Astrocyte of the hippocampus (primary cell): ENCODE data around the gene KIRREL3.

Experiments used
- DNase-seq: peaks from one replicate; pipeline ENCODE4 v3.0.0; 2011; ENCODE audit warnings: low read depth, low spot score

Gene KIRREL3

GRCh38 chr11:126474220-126474619 is 526.4 kb downstream of the KIRREL3 start:
- no peak for DNase-seq

- no peak for DNase-seq
Observed at GRCh38 chr11:126473269-126473668, 527.3 kb downstream of the KIRREL3 start.

DNA sequence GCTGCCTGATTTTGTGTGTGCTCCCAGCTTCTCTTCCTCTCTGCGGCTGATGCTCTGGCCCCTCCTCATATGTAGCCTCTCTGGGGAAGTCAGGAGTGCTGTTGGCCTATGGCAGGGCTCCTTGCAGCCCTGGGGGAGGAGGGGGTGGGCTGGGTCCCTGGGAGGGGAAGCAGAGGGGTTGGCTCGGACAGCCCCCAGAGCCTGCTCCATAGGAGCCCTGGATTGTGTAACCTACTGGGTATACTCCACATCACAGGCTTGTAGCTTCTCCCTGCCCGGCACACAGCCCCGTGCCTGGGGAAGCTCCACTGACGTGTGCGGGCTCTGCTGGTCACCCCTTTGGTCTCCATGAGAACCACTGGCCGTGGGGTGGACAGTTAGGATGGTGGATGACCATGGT is 531.3 kb downstream of the KIRREL3 start:
- DNase-seq, result no peak

DNA sequence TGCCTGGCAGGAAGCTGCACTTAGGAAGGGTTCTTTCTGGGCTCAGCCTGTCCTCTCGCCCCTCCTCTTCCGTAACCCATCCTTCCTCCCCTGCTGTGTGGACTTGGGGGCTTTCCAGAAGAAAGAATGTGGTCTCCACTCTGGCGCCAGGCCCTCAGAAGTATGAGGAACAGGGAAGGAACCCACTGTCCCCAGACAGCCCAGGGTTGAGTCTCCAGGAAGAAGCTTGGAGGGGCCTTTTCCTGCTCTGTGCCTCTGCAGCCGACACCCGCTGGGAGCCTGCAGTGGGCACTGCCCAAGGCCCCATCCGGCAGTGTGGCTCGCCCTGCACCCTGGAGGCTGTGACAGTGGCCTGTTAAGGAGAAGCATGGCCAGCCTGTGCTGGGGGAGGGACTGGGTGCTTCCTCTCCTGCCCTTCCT is 532.5 kb downstream of the KIRREL3 start:
- DNase-seq, result peak; percentile 19

- DNase-seq, result no peak
Observed at GRCh38 chr11:126467471-126467870, 533.1 kb downstream of the KIRREL3 start.

- no peak for DNase-seq
Observed at GRCh38 chr11:126467046-126467370, 533.6 kb downstream of the KIRREL3 start.

GRCh38 chr11:126466236-126467045 is 534.1 kb downstream of the KIRREL3 start:
- DNase-seq, result no peak

DNA sequence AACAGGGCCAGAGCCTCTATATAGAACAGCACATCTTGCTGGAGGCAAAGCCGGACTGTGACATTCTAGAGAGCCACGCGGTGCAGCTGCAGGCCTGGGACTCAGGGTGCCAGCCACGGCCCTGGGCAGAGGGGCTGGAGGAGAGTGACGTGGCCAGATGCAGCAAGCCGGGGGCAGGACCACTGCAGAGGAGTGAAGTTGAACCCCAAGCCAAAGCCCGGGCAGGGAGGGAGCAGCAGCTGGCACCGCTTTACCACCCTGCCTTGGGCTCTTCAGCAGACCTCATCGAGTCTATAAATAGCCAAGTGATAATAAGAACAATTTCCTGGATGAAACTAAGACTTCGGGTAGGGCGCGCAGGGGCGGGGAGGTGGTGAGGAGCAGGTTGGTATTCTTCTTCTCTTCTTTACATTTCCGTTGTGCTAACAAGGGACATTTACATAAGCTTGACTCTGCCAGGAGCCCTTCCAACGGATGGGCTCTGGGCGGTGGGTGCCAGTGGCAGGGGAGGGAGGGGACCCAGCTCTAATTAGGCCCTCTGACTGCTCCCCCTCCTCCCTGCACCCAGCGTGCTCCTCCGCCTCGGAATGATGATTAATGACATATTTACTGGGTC is 534.9 kb downstream of the KIRREL3 start:
- DNase-seq, result peak; percentile 12

DNA sequence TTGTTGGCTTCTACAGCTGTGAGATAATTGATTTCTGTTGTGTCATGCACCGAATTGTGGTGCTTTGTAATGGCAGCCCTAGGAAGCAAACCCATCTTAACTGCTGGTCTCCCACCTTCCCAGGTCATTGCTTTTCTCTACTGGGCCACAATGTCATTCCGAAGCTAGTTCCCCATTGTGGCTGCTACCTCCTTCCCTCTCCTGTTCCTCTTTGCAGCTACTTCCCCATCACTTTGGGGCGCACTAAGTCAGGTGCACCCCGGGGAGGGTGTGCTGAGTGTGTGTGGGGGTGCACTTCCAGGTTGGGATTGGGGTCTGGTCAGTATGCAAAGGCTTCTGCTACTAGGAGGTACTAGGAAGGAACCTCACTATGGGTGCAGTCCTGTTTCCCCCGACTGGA is 535.8 kb downstream of the KIRREL3 start:
- no peak for DNase-seq

DNA sequence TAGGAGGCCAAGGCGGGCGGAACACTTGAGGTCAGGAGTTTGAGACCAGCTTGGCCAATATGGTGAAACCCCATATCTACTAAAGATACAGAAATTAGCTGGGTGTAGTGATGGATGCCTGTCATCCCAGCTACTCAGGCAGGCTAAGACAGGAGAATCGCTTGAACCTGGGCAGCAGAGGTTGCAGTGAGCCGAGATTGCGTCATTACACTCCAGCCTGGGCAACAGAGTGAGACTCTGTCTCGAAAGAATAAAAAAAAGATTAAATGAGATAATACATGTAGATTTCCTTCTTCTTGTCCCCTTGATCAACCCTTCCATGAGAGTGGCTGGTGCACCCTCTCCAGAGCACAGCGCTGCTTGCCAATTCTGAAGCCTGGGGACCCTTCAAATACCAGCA is 538.1 kb downstream of the KIRREL3 start:
- no peak for DNase-seq

DNA sequence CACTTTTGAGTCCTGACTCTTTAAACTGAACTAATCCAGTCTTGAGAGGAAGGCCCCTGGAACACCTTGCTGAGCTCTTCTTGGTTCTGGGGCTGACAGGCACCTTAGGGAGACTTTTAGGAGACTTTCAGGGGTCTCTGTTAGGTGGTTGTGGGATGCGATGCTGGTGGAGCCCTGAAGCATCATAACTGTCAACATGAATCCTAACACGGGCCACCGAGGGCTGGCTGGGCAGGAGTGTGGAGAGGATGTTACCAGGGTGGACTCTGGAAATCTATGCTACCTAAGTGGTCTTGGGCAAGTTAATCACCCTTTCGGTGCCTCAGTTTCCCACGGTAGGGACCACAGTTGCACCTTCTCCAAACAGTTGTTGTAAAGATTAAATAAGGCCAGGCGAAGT is 538.6 kb downstream of the KIRREL3 start:
- DNase-seq, result no peak

DNA sequence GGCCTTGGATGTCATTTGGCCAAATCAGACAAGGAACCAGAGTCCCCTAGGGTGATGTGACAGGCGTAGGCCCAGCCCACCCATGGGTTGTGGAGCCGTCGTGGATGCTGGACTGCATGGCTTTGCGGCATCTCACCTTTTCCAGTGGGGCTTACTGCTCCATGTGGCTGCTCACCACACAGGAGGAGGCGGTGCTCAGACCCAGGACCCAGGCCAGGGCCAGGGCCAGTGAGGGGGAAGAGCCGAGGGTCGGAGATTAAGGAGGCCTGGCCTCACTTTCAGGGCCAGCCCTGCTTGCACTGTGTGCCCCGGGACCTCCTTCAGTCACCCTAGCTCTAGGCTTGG is 539.5 kb downstream of the KIRREL3 start:
- no peak for DNase-seq

DNA sequence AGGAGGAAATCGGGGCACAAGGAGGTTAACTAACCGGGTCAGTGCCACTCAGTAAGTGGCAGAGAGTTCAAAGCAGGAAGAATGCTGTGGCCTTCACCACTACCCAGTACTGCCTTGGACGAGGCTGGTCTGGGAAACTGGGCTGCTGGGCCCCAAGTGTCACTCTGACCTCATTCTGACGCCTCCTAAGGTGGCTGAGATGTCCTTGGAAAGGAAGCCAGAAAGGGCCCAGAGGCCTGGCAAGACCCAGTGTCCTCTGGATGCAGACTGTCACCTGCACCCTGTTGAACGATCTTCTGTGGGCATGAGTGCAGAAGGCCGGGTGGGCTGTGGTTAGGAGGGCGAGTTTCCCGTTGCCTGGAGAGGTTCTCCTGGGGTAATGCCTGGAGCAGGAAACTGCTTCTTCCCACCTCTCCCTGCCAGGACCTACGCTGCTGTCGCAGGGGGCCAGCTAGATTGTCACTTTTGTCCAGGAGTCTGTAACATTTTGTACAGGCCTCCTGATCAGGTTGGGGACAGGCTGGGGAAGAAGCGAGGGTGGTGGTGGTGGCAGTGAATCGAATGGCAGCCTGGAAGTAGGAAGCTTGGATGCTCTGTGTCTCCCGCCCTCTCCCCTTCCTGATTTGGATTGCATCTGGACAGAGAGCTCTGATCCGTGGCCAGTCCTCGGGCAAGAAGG is 540.0 kb downstream of the KIRREL3 start:
- DNase-seq, result no peak

- no peak for DNase-seq
Observed at GRCh38 chr11:126459691-126460281, 540.8 kb downstream of the KIRREL3 start.

DNA sequence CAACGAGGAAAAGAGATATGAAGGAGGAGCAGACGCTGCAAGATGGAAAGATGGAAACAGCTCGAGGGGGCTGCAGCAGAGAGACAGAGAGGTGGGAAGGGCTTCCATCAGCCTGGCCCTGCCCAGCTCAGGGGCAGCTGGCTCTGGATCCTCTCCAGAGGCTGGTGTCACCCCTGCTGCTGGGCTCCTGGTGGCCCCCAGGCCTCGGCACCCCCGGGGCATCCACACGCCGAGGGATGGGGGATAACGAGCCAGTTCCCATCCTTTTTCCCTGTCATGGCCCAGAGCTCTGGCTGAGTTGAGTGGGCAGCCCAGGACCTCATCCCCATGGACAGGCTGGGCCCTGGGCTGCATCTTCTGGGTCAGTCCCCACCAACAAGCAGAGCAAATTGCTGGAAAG is 542.8 kb downstream of the KIRREL3 start:
- no peak for DNase-seq

DNA sequence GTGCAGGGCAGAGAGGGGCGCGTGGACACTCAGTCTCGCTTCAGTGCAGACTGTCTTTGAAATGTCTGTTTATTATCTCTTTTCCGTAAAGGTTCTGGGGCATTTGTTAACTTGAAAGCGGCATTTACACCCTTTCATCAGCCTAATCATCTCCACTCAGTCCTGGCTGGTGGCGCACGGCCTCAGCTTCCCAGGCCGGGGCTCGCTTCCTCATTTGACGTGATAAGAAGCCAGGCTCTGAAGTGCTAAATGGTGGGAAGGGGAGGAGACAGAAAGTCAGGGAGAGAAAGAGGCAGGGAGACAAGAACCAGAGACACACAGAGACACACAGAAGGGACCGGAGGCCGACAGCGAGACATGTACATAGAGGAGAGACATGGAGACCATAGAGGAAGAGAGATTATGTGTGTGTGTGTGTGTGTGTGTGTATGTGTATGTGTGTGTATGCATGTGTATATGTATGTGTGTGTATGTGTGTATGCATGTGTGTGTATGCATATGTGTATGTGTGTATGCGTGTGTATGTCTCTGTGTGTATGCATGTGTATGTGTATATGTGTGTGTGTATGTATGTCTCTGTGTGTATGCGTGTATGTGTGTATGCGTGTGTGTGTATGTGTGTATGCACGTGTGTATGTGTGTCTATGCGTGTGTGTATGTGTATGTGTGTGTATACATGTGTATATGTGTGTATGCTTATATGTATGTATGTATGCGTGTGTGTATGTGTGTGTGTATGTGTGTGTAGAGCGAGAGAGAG is 543.6 kb downstream of the KIRREL3 start:
- no peak for DNase-seq

DNA sequence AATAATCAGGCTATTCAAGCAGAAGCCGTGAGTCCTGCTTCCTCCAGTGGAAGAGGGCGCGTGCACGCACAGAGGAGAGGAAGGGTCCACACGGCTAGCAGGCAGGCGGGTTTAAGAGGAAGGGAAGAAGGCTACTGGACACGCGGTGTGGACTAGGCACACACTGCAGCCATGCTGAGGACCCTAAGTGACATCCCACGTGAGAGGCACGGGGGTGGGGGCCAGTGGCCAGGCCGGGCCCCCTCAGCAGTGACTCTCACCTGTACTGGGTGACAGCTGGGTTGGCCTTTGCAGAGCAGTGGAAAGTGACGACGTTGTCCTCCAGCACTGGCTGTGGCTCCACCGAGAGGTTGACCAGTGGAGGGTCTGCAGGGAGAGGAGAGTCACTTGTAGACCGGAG is 544.5 kb downstream of the KIRREL3 start:
- DNase-seq, result no peak

GRCh38 chr11:126452241-126453101 is 548.1 kb downstream of the KIRREL3 start:
- DNase-seq, result no peak

- no peak for DNase-seq
Observed at GRCh38 chr11:126451211-126451802, 549.3 kb downstream of the KIRREL3 start.

GRCh38 chr11:126450806-126451205 is 549.8 kb downstream of the KIRREL3 start:
- no peak for DNase-seq

DNA sequence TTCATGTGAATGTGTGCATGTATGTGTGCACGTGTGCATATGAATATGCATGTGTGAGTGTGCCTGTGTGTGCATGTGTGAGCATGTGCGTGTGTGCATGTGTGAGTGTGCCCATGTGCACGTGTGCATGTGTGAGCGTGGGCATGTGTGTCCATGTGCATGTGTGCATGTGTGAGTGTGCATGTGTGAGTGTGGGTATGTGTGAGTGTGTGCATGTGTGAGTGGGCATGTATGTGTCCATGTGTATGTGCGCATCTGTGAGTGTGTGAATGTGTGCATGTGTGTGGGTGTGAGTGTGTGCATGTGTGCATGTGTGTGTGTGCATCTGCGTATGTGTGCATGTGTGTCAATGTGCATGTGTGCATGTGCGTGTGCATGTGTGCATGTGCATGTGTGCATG is 550.4 kb downstream of the KIRREL3 start:
- DNase-seq, result no peak
